Activated CD4-positive, alpha-beta T cell treated with anti-CD3 and anti-CD28 coated beads, Interleukin-2, Interleukin-6, amounts not matched to agents 100 ng/mL and 50 ng/mL, durations not matched to agents 16 hours and 8 hours (primary cell): ENCODE measurements around the gene SMPD1.

Experiments
- DNase-seq: peaks from one replicate; pipeline ENCODE4 v3.0.0-alpha.2; 2020

SMPD1 gene

GRCh38 chr11:6389905-6390717, at the start of gene SMPD1:
Gene SMPD1 (plus strand): TSS chr11:6390474. CDS start chr11:6390599, 125 bp downstream.
- peak; percentile 96 for DNase-seq

GRCh38 chr11:6345366-6345765, 44.9 kb upstream of the SMPD1 start:
- no peak for DNase-seq

GRCh38 chr11:6350043-6350442, 40.2 kb upstream of the SMPD1 start:
- DNase-seq: no peak

GRCh38 chr11:6350486-6350885, 39.8 kb upstream of the SMPD1 start:
- no peak for DNase-seq

GRCh38 chr11:6351782-6352382, 38.4 kb upstream of the SMPD1 start:
- DNase-seq: peak; percentile 58

GRCh38 chr11:6353367-6353987, 36.8 kb upstream of the SMPD1 start:
- peak; percentile 77 for DNase-seq

GRCh38 chr11:6354651-6355485, 35.4 kb upstream of the SMPD1 start:
- no peak for DNase-seq

GRCh38 chr11:6356503-6357055, 33.7 kb upstream of the SMPD1 start:
- no peak for DNase-seq

GRCh38 chr11:6357222-6357621, 33.1 kb upstream of the SMPD1 start:
- DNase-seq: peak; percentile 55

- DNase-seq: no peak
These were observed 30.1 kb upstream of the SMPD1 start for GRCh38 chr11:6360183-6360582.

- no peak for DNase-seq
These were observed 27.9 kb upstream of the SMPD1 start for GRCh38 chr11:6362185-6362872.

- DNase-seq: peak; percentile 83
These were observed 27.2 kb upstream of the SMPD1 start for GRCh38 chr11:6362873-6363678.

- DNase-seq: no peak
These were observed 24.6 kb upstream of the SMPD1 start for GRCh38 chr11:6365659-6366058.

- no peak for DNase-seq
These were observed 18.4 kb upstream of the SMPD1 start for GRCh38 chr11:6371825-6372224.

- DNase-seq: peak; percentile 16
These were observed 12.2 kb upstream of the SMPD1 start for GRCh38 chr11:6377902-6378639.

- DNase-seq: no peak
These were observed 11.7 kb upstream of the SMPD1 start for GRCh38 chr11:6378640-6378989.

- DNase-seq: no peak
These were observed 5.1 kb upstream of the SMPD1 start for GRCh38 chr11:6385046-6385777.

GRCh38 chr11:6387811-6388599, 2.3 kb upstream of the SMPD1 start:
- DNase-seq: no peak

- DNase-seq: no peak
These were observed 1.5 kb upstream of the SMPD1 start for GRCh38 chr11:6388748-6389147.
